Esophagus muscularis mucosa (tissue), 4 donors: ENCODE data around the gene FMNL1. TPM values are rescaled to one million over a fixed set of nuclear protein-coding genes. Genes with fewer than 3 reads are reported as not detected.
A peak's percentile ranks its signal among the peaks of the same experiment; 100 is the strongest.

Experiments
- DNase-seq: peaks from one replicate; pipeline ENCODE4 v3.0.0-alpha.2; 2017; ENCODE audit errors: extremely low spot score
- H3K27ac ChIP-seq, 4 donors: fragments of 200-600 bp; sonication (generic); replicated peaks in 1 of 4; 1 replicate in 3 of 4; 2 replicates in 1 of 4; pipeline ENCODE4 v1.5.1; 2016 to 2019; ENCODE audit warnings: mild to moderate bottlenecking in 1 of 4
- H3K27me3 ChIP-seq, 4 donors: fragments of 200-600 bp; sonication (generic); one replicate each; pipeline versions ENCODE4 v1.5.1 to v1.6.0; 2016 to 2019
- H3K36me3 ChIP-seq, 4 donors: fragments of 200-600 bp; sonication (generic); one replicate each; pipeline ENCODE4 v1.5.1; 2016 to 2019
- H3K4me1 ChIP-seq, 4 donors: fragments of 200-600 bp; sonication (generic); one replicate each; pipeline ENCODE4 v1.5.1; 2016 to 2019
- H3K4me3 ChIP-seq, 4 donors: fragments of 200-600 bp; sonication (generic); 1 replicate in 2 of 4; 2 replicates in 2 of 4; pipeline ENCODE4 v1.5.1; 2016 to 2019; ENCODE audit warnings: mild to moderate bottlenecking in 4 of 4, moderate library complexity in 1 of 4
- H3K9me3 ChIP-seq, 4 donors: fragments of 200-600 bp; sonication (generic); 1 replicate in 3 of 4; 2 replicates in 1 of 4; pipeline ENCODE4 v1.5.1; 2016 to 2019
- EP300 ChIP-seq: sonication (generic); formaldehyde crosslinking; IDR thresholded peaks from one replicate; pipeline ENCODE4 v1.6.1; 2017; ENCODE audit warnings: antibody characterized with exemption
- POLR2A ChIP-seq: fragments of 450-650 bp; IDR thresholded peaks from one replicate; pipeline ENCODE4 v1.6.1; 2017; ENCODE audit warnings: antibody characterized with exemption, moderate library complexity, mild to moderate bottlenecking, low read depth
- POLR2AphosphoS5 ChIP-seq, 2 donors: sonication (generic); formaldehyde crosslinking; IDR thresholded peaks; one replicate each; pipeline ENCODE4 v1.6.1; 2017; ENCODE audit warnings: antibody characterized with exemption in 2 of 2
- WGBS: methylation state at CpG from one replicate; pipeline ENCODE4 v1.1.5; 2018; 5-methylcytosine and 5-hydroxymethylcytosine counted together
- intact Hi-C: fragments of 100-400 bp; cut with DNase I; formaldehyde crosslinking; loops from one replicate; pipeline ENCODE4 v1.15.1; 2023
- total RNA-seq, 4 donors: library from RNA; depleted of rRNA; stranded (reverse); fragments of >200 nt; gene quantifications; one replicate each; pipeline versions ENCODE4 v1.1.0 to v1.2.1, GENCODE V29; 2016
- TF ChIP-seq, protein P1 (sequence below), 3 experiments: fragments of 200-600 bp in 2 of 3; fragments of 450-650 bp in 1 of 3; sonication (generic) in 2 of 3; IDR thresholded peaks; one replicate each; pipeline ENCODE4 v1.5.1; 2017 to 2019; ENCODE audit warnings: antibody characterized with exemption in 3 of 3, mild to moderate bottlenecking in 2 of 3, moderate library complexity in 1 of 3

Gene FMNL1
- total RNA-seq, 4 donors from 2014 or later = 11.0 to 26.7 (median 19.6) TPM

DNA sequence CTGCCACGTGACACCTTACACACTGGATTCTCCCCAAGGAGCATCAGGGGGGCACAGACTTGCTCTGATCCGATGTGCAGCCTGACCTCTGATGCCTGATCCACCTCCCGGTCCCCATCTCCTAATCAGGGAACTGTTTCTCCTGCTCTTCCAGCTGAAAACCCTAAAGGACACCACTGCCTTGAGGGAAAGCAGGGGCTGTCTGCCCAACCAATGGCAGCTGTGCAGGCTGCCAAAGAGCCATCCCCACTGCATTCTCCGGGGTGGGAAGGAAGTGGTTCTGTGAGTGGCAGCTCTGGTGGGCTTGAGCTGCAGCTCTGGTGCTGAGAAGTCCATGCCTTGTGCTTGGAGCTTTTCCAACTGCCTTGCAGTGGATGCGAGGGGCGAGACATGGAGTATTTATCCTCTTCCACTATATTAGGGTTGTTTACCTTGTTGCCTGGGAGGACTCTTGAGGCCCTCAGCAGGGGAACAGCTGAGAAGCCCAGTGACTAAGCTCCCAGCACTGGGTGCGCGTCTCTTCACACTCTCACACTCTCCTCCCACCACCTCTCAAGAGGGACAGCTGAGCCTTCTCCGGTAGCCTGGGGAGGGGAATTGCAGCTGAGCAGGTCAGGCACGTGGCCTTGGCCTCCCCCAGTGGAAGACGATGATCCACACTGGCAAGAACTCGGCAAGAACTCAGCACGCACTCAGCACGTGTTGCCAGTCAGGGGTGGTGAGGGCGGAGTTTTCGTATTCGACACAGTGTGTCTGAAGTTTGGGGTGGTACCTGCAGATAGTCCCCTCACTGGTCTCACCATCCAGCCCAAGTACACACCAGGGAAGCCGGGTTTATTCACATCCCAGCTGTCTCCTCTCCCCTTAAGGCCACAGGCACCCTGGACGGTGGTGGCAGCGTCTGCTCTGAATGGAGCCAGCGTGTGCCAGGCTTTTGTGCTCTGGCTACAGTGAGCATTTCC lies 61.3 kb downstream of the FMNL1 start:
- H3K27ac ChIP-seq = peak overlapping the region; percentile 77 to 99 (median 82)
- H3K4me1 ChIP-seq = peaks cover 59 to 91% (median 84%) of the 10 kb centered on the region in 4 donors
- TF ChIP-seq, protein P1, sequence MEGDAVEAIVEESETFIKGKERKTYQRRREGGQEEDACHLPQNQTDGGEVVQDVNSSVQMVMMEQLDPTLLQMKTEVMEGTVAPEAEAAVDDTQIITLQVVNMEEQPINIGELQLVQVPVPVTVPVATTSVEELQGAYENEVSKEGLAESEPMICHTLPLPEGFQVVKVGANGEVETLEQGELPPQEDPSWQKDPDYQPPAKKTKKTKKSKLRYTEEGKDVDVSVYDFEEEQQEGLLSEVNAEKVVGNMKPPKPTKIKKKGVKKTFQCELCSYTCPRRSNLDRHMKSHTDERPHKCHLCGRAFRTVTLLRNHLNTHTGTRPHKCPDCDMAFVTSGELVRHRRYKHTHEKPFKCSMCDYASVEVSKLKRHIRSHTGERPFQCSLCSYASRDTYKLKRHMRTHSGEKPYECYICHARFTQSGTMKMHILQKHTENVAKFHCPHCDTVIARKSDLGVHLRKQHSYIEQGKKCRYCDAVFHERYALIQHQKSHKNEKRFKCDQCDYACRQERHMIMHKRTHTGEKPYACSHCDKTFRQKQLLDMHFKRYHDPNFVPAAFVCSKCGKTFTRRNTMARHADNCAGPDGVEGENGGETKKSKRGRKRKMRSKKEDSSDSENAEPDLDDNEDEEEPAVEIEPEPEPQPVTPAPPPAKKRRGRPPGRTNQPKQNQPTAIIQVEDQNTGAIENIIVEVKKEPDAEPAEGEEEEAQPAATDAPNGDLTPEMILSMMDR (IDR thresholded peaks at IDR 0.05) = no peak
- TF ChIP-seq POLR2AphosphoS5 (IDR thresholded peaks at IDR 0.05) = peak; percentile 65 to 73
- DNase-seq = no peak
- 37% methylated on average over 11 of the region's 21 CpGs for WGBS
- intact Hi-C loops = no loop called here
- no peaks in the 10 kb centered on the region for H3K27me3 ChIP-seq
- peaks cover 5 to 64% (median 52%) of the 10 kb centered on the region in 4 donors for H3K36me3 ChIP-seq
- H3K9me3 ChIP-seq = no peaks in the 10 kb centered on the region
- H3K4me3 ChIP-seq = no peak overlapping the region

DNA sequence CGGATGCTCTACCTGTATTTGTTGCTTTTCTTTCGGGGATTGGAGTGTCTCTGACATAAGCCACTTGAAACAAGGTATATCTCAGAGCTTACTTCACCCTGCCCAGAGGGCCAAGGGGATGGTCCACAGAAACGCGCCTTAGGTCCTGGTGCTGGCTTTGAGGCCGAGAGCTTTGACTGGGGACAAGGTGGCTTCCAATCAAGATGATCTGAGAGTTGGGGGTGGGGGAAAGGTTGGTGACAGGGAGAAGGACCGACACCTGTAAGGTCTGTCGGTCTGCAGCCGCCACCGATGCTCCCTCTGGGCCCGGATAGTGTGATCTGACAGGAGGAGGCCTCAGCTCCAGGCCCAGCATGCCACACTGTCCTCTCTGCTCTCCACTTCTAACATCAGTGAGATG lies 62.0 kb downstream of the FMNL1 start:
- Histone ChIP-seq H3K4me1 (peaks cover 59 to 91% (median 84%) of the 10 kb centered on the region in 4 donors), H3K36me3 (peaks cover 5 to 68% (median 55%) of the 10 kb centered on the region in 4 donors), H3K4me3 (no peak overlapping the region), H3K27me3 (no peaks in the 10 kb centered on the region), H3K9me3 (no peaks in the 10 kb centered on the region), H3K27ac (peak overlapping the region; percentile 77 to 99 (median 82))
- no peak for DNase-seq
- TF ChIP-seq POLR2AphosphoS5 (IDR thresholded peaks at IDR 0.05) (no peak), EP300 (no peak), POLR2A (no peak)
- TF ChIP-seq, protein P1 (IDR thresholded peaks at IDR 0.05) = no peak
- intact Hi-C loops = no loop called here
- WGBS = 96% methylated on average over 4 of the region's 10 CpGs

DNA sequence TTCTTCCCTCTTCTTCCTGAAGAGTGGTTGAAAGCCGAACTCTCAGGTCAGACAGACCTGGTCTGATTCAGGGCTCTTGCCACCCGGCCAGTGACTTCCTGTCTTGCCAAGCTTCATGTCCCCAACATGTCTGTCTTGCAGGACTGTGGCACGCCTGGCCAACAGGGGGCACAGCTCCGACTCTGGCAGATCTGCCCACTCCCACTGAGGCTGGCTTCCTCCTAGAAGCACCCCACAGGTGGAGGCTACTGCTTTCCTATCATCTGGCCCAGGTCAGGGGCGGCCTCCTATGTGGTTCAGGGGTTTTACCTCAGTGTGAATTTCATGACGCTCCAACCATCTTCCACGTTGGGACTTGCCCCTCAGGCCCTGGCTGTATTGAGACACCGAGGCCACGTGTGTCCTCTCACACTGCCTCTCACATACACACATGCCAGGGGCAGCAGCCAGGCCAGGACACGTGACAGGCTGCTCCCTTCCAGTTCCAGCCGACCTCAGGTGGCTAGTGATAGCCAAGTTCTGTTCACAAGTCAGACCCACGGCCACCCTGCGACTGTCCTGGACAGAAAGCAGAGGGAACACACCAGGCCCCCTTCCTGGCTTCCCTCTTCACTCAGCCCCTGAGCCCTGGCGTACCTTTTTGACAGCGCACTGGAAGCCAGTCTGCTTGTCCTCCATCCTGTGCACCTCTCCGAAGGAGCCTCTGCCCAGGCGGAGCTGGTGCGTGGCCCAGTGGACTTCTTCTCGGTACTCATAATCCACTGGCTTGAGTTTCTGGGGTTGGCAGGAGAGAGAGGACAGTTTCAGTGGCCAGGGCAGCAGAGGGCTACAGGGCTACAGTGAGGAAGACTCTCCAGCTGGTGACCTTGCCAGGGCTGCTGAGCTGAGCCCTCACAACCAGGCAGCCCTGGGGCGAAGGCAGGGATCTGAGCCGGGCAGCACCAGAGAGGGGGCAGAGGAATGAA lies 62.8 kb downstream of the FMNL1 start:
- WGBS = 92% methylated on average over 9 of the region's 21 CpGs
- Histone ChIP-seq H3K36me3 (peaks cover 5 to 76% (median 59%) of the 10 kb centered on the region in 4 donors), H3K27ac (peak overlapping the region; percentile 77 to 99 (median 82)), H3K4me1 (peaks cover 62 to 91% (median 84%) of the 10 kb centered on the region in 4 donors), H3K9me3 (no peaks in the 10 kb centered on the region), H3K27me3 (no peaks in the 10 kb centered on the region), H3K4me3 (no peak overlapping the region)
- intact Hi-C loops = no loop called here
- no peak for DNase-seq
- TF ChIP-seq EP300 (no peak), POLR2AphosphoS5 (IDR thresholded peaks at IDR 0.05) (peak in 1 of 2 donors; percentile 39), POLR2A (no peak)
- TF ChIP-seq, protein P1 (IDR thresholded peaks at IDR 0.05) = peak in 2 of 3 experiments; percentile 3 to 17

DNA sequence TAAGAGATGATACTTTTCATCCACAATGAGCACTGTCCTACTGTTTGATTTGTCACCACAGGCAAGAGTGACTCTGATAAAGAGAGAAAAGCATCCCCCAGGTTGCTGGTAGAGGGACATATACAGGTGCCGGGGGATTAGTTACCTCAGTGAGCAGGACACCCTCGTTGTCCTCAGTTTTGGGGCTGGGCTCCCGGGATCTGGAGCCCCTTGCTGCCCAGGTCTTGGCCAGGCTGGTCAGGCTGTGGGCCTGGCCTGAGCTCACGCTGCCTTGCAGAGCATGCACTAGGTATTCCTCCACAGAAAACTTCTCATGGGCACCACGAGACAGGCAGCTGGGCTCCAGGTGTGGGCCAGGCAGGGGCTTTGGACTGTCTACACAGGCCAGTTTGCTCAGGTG lies 64.6 kb downstream of the FMNL1 start:
- Histone ChIP-seq H3K36me3 (peaks cover 12 to 87% (median 66%) of the 10 kb centered on the region in 4 donors), H3K4me1 (peaks cover 74 to 96% (median 92%) of the 10 kb centered on the region in 4 donors), H3K27me3 (no peaks in the 10 kb centered on the region), H3K27ac (peak overlapping the region in 3 of 4 donors; percentile 79 to 99 (median 84)), H3K4me3 (no peak overlapping the region), H3K9me3 (no peaks in the 10 kb centered on the region)
- intact Hi-C loops = no loop called here
- TF ChIP-seq POLR2AphosphoS5 (IDR thresholded peaks at IDR 0.05) = no peak
- TF ChIP-seq POLR2A = no peak
- TF ChIP-seq, protein P1 (IDR thresholded peaks at IDR 0.05) = no peak
- no peak for TF ChIP-seq EP300
- WGBS = 87% methylated on average over 4 of the region's 5 CpGs
- DNase-seq = no peak
